GM12878 (cell line): Measurements from ENCODE around the gene CHAF1A. TPM values are rescaled to one million over a fixed set of nuclear protein-coding genes. Genes with fewer than 3 reads are reported as not detected.

Experiments used
- POLR2AphosphoS2 ChIP-seq: IDR thresholded peaks from 2 replicates; pipeline ENCODE4 v1.6.1; 2011; ENCODE audit warnings: low read depth, mild to moderate bottlenecking, low read length, improper control_type of control experiment, moderate library complexity
- SIX5 ChIP-seq: IDR thresholded peaks from 2 replicates; pipeline ENCODE4 v1.6.1; 2011; ENCODE audit warnings: mild to moderate bottlenecking, low read depth, low read length, moderate library complexity; ENCODE audit not compliant: severe bottlenecking
- polyA plus RNA-seq, 11 experiments: library from polyadenylated mRNA; depleted of rRNA in 4 of 11; unstranded in 6 of 11; stranded (reverse) in 5 of 11; fragments of >200 nt; fragmentation: Nextera tagmentation in 4 of 11; fragmentation: Illumina TruSeq in 1 of 11; extraction: Ambion mirVana in 4 of 11; extraction: Trizol in 1 of 11; gene quantifications; 1 replicate in 1 of 11; 2 replicates in 10 of 11; pipeline versions ENCODE4 v1.2.1 to v1.2.3, GENCODE V29; 2011 to 2016; ENCODE audit warnings: inconsistent platforms in 2 of 11, missing spikeins in 2 of 11, low read depth in 1 of 11
- total RNA-seq, 4 experiments: library from RNA; depleted of rRNA in 3 of 4; stranded (reverse); fragments of >200 nt in 3 of 4; fragmentation: Illumina TruSeq in 1 of 4; extraction: Trizol in 1 of 4; gene quantifications; 2 replicates each; pipeline versions ENCODE4 v1.2.1 to v1.2.3, GENCODE V29; 2013 to 2021
- TF ChIP-seq, protein P1 (sequence below): fragments of 450-650 bp; IDR thresholded peaks from 2 replicates; pipeline ENCODE4 v1.6.1; 2016; ENCODE audit warnings: mild to moderate bottlenecking, moderate library complexity, borderline replicate concordance
- TF ChIP-seq, protein P2 (sequence below): fragments of 450-650 bp; IDR thresholded peaks from 2 replicates; pipeline ENCODE4 v1.6.1; 2016; ENCODE audit warnings: mild to moderate bottlenecking

Gene CHAF1A
- total and polyA plus RNA-seq, 10 of the 15 experiments (the other 5 are each of a cell fraction or from before 2014, with no cell fraction given): 1.3 to 69.1 (median 34.2) TPM

DNA sequence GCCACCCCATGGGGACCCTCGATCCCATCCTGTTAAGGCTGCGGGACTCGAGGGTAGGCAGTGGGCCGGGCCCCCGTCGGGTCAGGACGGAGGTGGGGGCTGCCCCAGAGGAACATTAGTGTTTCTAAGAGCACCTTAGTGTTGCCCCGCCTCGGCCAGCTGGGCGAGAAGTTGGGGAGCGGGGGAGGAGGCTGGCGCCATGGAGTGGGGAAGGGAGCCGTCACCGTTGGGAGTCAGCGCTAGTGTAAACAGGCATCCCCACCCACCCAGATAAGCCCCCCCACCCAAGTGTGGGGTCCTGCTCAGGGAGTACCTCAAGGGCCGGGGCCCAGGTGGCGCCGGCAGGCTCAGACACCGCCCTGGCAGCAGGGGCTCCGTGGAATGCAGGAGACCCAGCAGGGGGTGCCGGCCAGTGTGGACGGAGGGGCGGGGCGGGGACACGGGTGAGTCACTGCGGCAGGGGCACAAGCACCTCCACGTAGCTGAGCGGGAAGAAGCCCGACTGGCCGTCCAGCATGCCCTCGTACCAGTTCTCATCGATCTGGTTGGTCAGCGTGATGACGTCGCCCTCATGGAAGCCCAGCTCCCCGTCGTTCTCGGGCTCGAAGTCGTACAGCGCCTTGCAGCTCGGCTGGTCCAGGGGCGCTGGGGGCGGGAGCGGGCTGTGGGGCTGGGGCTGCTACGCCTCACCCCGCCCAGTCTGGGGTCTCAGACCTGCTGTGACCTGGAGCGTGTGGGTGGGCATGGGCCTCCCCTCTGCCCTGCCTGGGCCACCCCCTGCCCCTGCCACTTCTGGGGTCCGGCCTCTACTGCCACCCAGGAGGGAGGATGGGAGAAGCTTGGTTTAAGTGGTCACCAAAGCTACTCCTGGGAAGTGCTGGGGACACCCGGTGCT lies 41.0 kb upstream of the CHAF1A start (continued):
- TF ChIP-seq, protein P1, sequence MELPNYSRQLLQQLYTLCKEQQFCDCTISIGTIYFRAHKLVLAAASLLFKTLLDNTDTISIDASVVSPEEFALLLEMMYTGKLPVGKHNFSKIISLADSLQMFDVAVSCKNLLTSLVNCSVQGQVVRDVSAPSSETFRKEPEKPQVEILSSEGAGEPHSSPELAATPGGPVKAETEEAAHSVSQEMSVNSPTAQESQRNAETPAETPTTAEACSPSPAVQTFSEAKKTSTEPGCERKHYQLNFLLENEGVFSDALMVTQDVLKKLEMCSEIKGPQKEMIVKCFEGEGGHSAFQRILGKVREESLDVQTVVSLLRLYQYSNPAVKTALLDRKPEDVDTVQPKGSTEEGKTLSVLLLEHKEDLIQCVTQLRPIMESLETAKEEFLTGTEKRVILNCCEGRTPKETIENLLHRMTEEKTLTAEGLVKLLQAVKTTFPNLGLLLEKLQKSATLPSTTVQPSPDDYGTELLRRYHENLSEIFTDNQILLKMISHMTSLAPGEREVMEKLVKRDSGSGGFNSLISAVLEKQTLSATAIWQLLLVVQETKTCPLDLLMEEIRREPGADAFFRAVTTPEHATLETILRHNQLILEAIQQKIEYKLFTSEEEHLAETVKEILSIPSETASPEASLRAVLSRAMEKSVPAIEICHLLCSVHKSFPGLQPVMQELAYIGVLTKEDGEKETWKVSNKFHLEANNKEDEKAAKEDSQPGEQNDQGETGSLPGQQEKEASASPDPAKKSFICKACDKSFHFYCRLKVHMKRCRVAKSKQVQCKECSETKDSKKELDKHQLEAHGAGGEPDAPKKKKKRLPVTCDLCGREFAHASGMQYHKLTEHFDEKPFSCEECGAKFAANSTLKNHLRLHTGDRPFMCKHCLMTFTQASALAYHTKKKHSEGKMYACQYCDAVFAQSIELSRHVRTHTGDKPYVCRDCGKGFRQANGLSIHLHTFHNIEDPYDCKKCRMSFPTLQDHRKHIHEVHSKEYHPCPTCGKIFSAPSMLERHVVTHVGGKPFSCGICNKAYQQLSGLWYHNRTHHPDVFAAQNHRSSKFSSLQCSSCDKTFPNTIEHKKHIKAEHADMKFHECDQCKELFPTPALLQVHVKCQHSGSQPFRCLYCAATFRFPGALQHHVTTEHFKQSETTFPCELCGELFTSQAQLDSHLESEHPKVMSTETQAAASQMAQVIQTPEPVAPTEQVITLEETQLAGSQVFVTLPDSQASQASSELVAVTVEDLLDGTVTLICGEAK: no peak
- TF ChIP-seq, protein P2, sequence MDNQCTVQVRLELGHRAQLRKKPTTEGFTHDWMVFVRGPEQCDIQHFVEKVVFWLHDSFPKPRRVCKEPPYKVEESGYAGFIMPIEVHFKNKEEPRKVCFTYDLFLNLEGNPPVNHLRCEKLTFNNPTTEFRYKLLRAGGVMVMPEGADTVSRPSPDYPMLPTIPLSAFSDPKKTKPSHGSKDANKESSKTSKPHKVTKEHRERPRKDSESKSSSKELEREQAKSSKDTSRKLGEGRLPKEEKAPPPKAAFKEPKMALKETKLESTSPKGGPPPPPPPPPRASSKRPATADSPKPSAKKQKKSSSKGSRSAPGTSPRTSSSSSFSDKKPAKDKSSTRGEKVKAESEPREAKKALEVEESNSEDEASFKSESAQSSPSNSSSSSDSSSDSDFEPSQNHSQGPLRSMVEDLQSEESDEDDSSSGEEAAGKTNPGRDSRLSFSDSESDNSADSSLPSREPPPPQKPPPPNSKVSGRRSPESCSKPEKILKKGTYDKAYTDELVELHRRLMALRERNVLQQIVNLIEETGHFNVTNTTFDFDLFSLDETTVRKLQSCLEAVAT: no peak
- TF ChIP-seq SIX5: no peak
- no peak for TF ChIP-seq POLR2AphosphoS2
